Mammary epithelial cell (primary cell): ENCODE results near the gene LIN7A.

ENCODE experiments used
- EZH2 ChIP-seq: IDR thresholded peaks from 2 replicates; pipeline ENCODE4 v1.6.1; 2012; ENCODE audit warnings: low read length, inconsistent platforms, borderline replicate concordance
- TF ChIP-seq, protein P1 (sequence below), 2 donors: IDR thresholded peaks in 1 of 2; conservative IDR thresholded peaks in 1 of 2; 2 replicates each; pipeline ENCODE4 v1.5.1; 2011 to 2012; ENCODE audit warnings: inconsistent platforms in 2 of 2, low read length in 2 of 2, mild to moderate bottlenecking in 2 of 2, control low read depth in 1 of 2, low read depth in 1 of 2; ENCODE audit not compliant: insufficient read depth in 1 of 2; ENCODE audit errors: extremely low read depth in 1 of 2

- TF ChIP-seq, protein P1, sequence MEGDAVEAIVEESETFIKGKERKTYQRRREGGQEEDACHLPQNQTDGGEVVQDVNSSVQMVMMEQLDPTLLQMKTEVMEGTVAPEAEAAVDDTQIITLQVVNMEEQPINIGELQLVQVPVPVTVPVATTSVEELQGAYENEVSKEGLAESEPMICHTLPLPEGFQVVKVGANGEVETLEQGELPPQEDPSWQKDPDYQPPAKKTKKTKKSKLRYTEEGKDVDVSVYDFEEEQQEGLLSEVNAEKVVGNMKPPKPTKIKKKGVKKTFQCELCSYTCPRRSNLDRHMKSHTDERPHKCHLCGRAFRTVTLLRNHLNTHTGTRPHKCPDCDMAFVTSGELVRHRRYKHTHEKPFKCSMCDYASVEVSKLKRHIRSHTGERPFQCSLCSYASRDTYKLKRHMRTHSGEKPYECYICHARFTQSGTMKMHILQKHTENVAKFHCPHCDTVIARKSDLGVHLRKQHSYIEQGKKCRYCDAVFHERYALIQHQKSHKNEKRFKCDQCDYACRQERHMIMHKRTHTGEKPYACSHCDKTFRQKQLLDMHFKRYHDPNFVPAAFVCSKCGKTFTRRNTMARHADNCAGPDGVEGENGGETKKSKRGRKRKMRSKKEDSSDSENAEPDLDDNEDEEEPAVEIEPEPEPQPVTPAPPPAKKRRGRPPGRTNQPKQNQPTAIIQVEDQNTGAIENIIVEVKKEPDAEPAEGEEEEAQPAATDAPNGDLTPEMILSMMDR (conservative IDR thresholded peaks at IDR 0.05 in 1 of 2, IDR thresholded peaks at IDR 0.05 in 1 of 2; ENCODE audit: extremely low read depth in 1 of 2, insufficient read depth in 1 of 2, low read depth in 1 of 2, low read length in 2 of 2): no peak
- TF ChIP-seq EZH2: no peak
Observed at GRCh38 chr12:80745851-80746505, 191.8 kb downstream of the LIN7A start.
